K562 (cell line): ENCODE measurements around the gene PDCD5. TPM values are rescaled to one million over a fixed set of nuclear protein-coding genes. Genes with fewer than 3 reads are reported as not detected.

ENCODE experiments used
- ATF6 ChIP-seq: sonication (generic); formaldehyde crosslinking; IDR thresholded peaks from 2 replicates; pipeline ENCODE4 v1.4.0; 2020; ENCODE audit warnings: mild to moderate bottlenecking, missing genetic modification reagents
- HIVEP1 ChIP-seq: fragments of 250-450 bp; sonication (Bioruptor Pico); IDR thresholded peaks from 2 replicates; pipeline ENCODE4 v1.4.0; 2020; ENCODE audit warnings: mild to moderate bottlenecking
- HNRNPH1 ChIP-seq: fragments of 200-400 bp; formaldehyde crosslinking; optimal IDR thresholded peaks from 2 replicates; pipeline ENCODE3; 2017; ENCODE audit warnings: low read depth, mild to moderate bottlenecking, low read length, moderate library complexity
- MEIS2 ChIP-seq: fragments of 450-650 bp; IDR thresholded peaks from 2 replicates; pipeline ENCODE4 v1.6.1; 2014; ENCODE audit warnings: mild to moderate bottlenecking; ENCODE audit not compliant: partially characterized antibody
- POLR2G ChIP-seq: fragments of 200-400 bp; formaldehyde crosslinking; IDR thresholded peaks from 2 replicates; pipeline ENCODE4 v1.6.1; 2017; ENCODE audit warnings: low read depth, mild to moderate bottlenecking, antibody characterized with exemption, low read length, moderate library complexity
- RAD51 ChIP-seq: fragments of 450-650 bp; IDR thresholded peaks from 2 replicates; pipeline ENCODE4 v1.7.1; 2016; ENCODE audit warnings: low read depth, mild to moderate bottlenecking, borderline replicate concordance
- RB1 ChIP-seq: fragments of 450-650 bp; IDR thresholded peaks from 2 replicates; pipeline ENCODE4 v1.6.1; 2017; ENCODE audit warnings: low read depth, mild to moderate bottlenecking
- RCOR1 ChIP-seq, 2 experiments: IDR thresholded peaks; 2 replicates each; pipeline ENCODE4 v1.6.1; 2012; ENCODE audit warnings: low read depth in 2 of 2, low read length in 2 of 2, borderline replicate concordance in 1 of 2, improper control_type of control experiment in 1 of 2
- SMAD2 ChIP-seq: fragments of 150-350 bp; IDR thresholded peaks from 2 replicates; pipeline ENCODE4 v1.6.1; 2014; ENCODE audit warnings: low read depth, mild to moderate bottlenecking, low read length
- TBP ChIP-seq: optimal IDR thresholded peaks from 2 replicates; pipeline ENCODE3; 2011; ENCODE audit warnings: low read depth, low read length, improper control_type of control experiment
- THAP12 ChIP-seq: fragments of 250-450 bp; sonication (Bioruptor Pico); IDR thresholded peaks from 2 replicates; pipeline ENCODE4 v1.9.0; 2021; ENCODE audit warnings: mild to moderate bottlenecking, inconsistent platforms
- TOE1 ChIP-seq, 2 experiments: fragments of 450-650 bp in 1 of 2; sonication (generic) in 1 of 2; formaldehyde crosslinking in 1 of 2; IDR thresholded peaks; 2 replicates each; pipeline versions ENCODE4 v1.7.1 to v1.8.0; 2016 to 2022; ENCODE audit warnings: borderline replicate concordance in 2 of 2, mild to moderate bottlenecking in 2 of 2, antibody characterized with exemption in 1 of 2, inconsistent platforms in 1 of 2, low read depth in 1 of 2, missing genetic modification reagents in 1 of 2, moderate library complexity in 1 of 2
- ZNF165 ChIP-seq: fragments of 250-450 bp; sonication (Bioruptor Pico); IDR thresholded peaks from 2 replicates; pipeline ENCODE4 v1.4.0; 2020; ENCODE audit warnings: borderline replicate concordance
- ZNF561 ChIP-seq: fragments of 450-650 bp; formaldehyde crosslinking; conservative IDR thresholded peaks from 2 replicates; pipeline ENCODE4 v1.4.0; 2020; ENCODE audit warnings: mild to moderate bottlenecking, moderate library complexity
- polyA plus RNA-seq, 8 experiments: library from polyadenylated mRNA; depleted of rRNA in 4 of 8; stranded (reverse) in 5 of 8; unstranded in 3 of 8; fragments of >200 nt; fragmentation: Nextera tagmentation in 2 of 8; fragmentation: Illumina TruSeq in 1 of 8; extraction: Ambion mirVana in 2 of 8; extraction: Trizol in 1 of 8; gene quantifications; 2 replicates each; pipeline versions ENCODE4 v1.2.1 to v1.2.3, GENCODE V29; 2011 to 2014; ENCODE audit warnings: inconsistent platforms in 1 of 8, missing spikeins in 1 of 8
- total RNA-seq, 7 experiments: library from RNA; depleted of rRNA in 6 of 7; stranded (reverse); fragments of >200 nt in 6 of 7; fragmentation: Illumina TruSeq in 2 of 7; extraction: Trizol in 2 of 7; gene quantifications; 2 replicates each; pipeline versions ENCODE4 v1.2.1 to v1.2.3, GENCODE V29; 2011 to 2021; ENCODE audit warnings: low replicate concordance in 1 of 7
- TF ChIP-seq, protein P1 (sequence below): fragments of 250-450 bp; sonication (Bioruptor Pico); IDR thresholded peaks from 2 replicates; pipeline ENCODE4 v1.8.0; 2022; ENCODE audit warnings: inconsistent platforms
- TF ChIP-seq, protein P2 (sequence below): fragments of 450-650 bp; formaldehyde crosslinking; IDR thresholded peaks from 2 replicates; pipeline ENCODE4 v1.4.0; 2020; ENCODE audit warnings: mild to moderate bottlenecking, moderate library complexity

Gene PDCD5
- total and polyA plus RNA-seq, 9 of the 15 experiments (the other 6 are each of a cell fraction or from before 2014, with no cell fraction given): 122 to 322 (median 269) TPM

GRCh38 chr19:32580901-32581704 is at the start of gene PDCD5 (continued):
- TF ChIP-seq RCOR1 (IDR thresholded peaks at IDR 0.05; ENCODE audit: borderline replicate concordance in 1 of 2, low read depth in 2 of 2, low read length in 2 of 2) (peak in 1 of 2 experiments; percentile 36; a peak in 1 of 4 replicates), ZNF561 (CRISPR knock-in tag) (no peak), THAP12 (CRISPR knock-in tag) (peak; percentile 81), POLR2G (peak; percentile 95), RAD51 (0 out of 2 replicates have a peak, but pooled peaks have one; percentile 13), HIVEP1 (CRISPR knock-in tag) (no peak), MEIS2 (peak; percentile 85), RB1 (peak; percentile 86; the same call in 1 of the 2 replicates), TBP (peak; percentile 65), TOE1 (IDR thresholded peaks at IDR 0.05; ENCODE audit: borderline replicate concordance) (peak; percentile 13; the same call in 1 of the 2 replicates), TOE1 (CRISPR knock-in tag; IDR thresholded peaks at IDR 0.05; ENCODE audit: borderline replicate concordance, low read depth) (no peak), ZNF165 (CRISPR knock-in tag) (no peak), HNRNPH1 (no peak), SMAD2 (no peak), ATF6 (CRISPR knock-in tag) (no peak)
- TF ChIP-seq, protein P1, sequence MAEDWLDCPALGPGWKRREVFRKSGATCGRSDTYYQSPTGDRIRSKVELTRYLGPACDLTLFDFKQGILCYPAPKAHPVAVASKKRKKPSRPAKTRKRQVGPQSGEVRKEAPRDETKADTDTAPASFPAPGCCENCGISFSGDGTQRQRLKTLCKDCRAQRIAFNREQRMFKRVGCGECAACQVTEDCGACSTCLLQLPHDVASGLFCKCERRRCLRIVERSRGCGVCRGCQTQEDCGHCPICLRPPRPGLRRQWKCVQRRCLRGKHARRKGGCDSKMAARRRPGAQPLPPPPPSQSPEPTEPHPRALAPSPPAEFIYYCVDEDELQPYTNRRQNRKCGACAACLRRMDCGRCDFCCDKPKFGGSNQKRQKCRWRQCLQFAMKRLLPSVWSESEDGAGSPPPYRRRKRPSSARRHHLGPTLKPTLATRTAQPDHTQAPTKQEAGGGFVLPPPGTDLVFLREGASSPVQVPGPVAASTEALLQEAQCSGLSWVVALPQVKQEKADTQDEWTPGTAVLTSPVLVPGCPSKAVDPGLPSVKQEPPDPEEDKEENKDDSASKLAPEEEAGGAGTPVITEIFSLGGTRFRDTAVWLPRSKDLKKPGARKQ (CRISPR knock-in tag): no peak
- TF ChIP-seq, protein P2, sequence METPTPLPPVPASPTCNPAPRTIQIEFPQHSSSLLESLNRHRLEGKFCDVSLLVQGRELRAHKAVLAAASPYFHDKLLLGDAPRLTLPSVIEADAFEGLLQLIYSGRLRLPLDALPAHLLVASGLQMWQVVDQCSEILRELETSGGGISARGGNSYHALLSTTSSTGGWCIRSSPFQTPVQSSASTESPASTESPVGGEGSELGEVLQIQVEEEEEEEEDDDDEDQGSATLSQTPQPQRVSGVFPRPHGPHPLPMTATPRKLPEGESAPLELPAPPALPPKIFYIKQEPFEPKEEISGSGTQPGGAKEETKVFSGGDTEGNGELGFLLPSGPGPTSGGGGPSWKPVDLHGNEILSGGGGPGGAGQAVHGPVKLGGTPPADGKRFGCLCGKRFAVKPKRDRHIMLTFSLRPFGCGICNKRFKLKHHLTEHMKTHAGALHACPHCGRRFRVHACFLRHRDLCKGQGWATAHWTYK (CRISPR knock-in tag): 0 out of 2 replicates have a peak, but pooled peaks have one; percentile 29
